ENCODE data around the gene SERAC1.

GRCh38 chr6:158073776-158074175 is 94.3 kb downstream of the SERAC1 start:
- TF ChIP-seq CTCF (IDR thresholded peaks at IDR 0.05) = no peak
- no peak for TF ChIP-seq POLR2A (IDR thresholded peaks at IDR 0.05)
